PFSK-1 (cell line): Measurements from ENCODE around the gene TMEM126B.

Experiments
- FOXP2 ChIP-seq: optimal IDR thresholded peaks from 2 replicates; pipeline ENCODE3; 2011; ENCODE audit warnings: borderline replicate concordance, control low read depth, inconsistent platforms; ENCODE audit not compliant: insufficient read depth; ENCODE audit errors: extremely low read length, extremely low read depth
- POLR2AphosphoS5 ChIP-seq: IDR thresholded peaks from 2 replicates; pipeline ENCODE4 v1.6.1; 2012; ENCODE audit warnings: low read depth, mild to moderate bottlenecking, control low read depth, low read length, moderate library complexity
- REST ChIP-seq, 2 experiments: IDR thresholded peaks; 2 replicates each; pipeline versions ENCODE4 v1.6.1 to v1.8.0; 2011 to 2012; ENCODE audit warnings: low read depth in 2 of 2, low read length in 2 of 2, control low read depth in 1 of 2, inconsistent platforms in 1 of 2, mild to moderate bottlenecking in 1 of 2, moderate library complexity in 1 of 2; ENCODE audit not compliant: insufficient read depth in 1 of 2
- SIN3A ChIP-seq: IDR thresholded peaks from 2 replicates; pipeline ENCODE4 v1.6.1; 2012; ENCODE audit warnings: mild to moderate bottlenecking, low read length, moderate library complexity, borderline replicate concordance; ENCODE audit not compliant: insufficient read depth
- TAF1 ChIP-seq: IDR thresholded peaks from 2 replicates; pipeline ENCODE4 v1.6.1; 2012; ENCODE audit warnings: low read length, control low read depth, borderline replicate concordance; ENCODE audit not compliant: insufficient read depth

TMEM126B gene

DNA sequence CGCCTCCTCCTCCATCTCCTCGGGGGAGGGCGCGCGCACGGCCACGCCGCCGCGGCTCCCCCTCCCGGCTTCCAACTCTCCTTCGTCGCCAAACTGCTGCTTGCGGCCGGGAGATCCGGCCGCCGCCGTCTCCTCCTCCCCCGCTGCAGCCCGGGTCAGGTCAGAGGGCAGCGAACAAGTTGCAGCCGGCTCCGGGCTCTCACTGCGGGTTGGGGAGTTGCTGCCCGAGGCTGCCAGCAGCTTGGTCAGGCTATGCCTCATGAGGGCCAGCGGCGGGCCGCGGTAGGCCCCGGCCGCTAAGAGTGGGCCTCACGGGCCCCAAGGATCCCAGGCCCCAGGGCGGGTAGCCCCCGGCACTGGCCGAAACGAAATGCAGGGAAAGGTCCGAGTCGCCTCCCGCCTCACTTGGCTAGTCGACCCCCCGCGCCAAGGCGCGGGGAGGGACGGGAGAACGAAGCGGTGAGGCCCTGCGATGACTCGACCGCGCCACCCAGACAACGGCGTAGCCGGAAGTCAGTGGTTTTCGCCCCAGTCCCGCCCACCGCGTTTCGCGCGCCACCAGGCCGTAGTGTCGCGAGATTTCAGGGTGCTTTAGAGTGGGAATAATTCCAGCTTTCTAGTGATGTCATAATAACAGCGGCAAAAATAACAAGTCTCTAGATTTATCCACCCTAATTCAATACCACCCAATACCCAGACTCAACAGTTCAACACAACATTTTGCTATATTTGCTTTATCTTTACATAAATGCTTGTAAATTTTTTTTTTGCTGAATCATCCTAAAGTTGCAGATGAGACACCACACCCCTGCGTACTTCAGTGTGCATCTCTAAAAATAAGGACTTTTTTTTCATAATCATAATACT is 36.5 kb downstream of the TMEM126B start, which contains the start of gene CREBZF:
Gene CREBZF (minus strand): TSS at position 515 of the 867 bp plus-strand sequence. CDS start 254 bp downstream, at position 261.
- peak; percentile 80 for TF ChIP-seq TAF1
- TF ChIP-seq REST (IDR thresholded peaks at IDR 0.05; ENCODE audit: insufficient read depth in 1 of 2, low read depth in 2 of 2, low read length in 2 of 2): no peak
- TF ChIP-seq FOXP2: peak; percentile 60
- TF ChIP-seq SIN3A: peak; percentile 74; the same call in 1 of the 2 replicates
- peak; percentile 98 for TF ChIP-seq POLR2AphosphoS5

DNA sequence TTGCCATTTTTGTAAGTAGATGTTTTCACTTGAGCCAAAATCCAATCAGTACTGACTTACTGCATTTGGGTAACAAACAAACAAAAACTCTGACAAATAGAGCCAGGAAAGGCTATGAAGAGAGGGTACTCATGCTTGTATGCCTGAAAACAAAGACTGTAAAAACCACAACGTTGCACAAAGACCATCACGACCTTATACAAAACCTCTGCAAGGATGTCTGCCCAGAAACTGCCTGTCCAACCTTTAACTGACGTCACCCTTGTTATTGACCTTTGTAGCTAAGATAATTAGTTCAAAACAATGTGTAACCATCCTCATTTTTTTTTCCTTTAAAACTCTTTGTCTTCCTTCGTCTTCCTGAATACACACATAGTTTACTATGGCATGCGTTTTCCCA is 37.3 kb downstream of the TMEM126B start:
- no peak for TF ChIP-seq FOXP2
- no peak for TF ChIP-seq REST (IDR thresholded peaks at IDR 0.05; ENCODE audit: insufficient read depth in 1 of 2, low read depth in 2 of 2, low read length in 2 of 2)
- no peak for TF ChIP-seq SIN3A
- no peak for TF ChIP-seq TAF1
- no peak for TF ChIP-seq POLR2AphosphoS5

GRCh38 chr11:85666687-85667086 is 38.3 kb downstream of the TMEM126B start:
- TF ChIP-seq POLR2AphosphoS5 (no peak), TAF1 (no peak), REST (IDR thresholded peaks at IDR 0.05; ENCODE audit: insufficient read depth in 1 of 2, low read depth in 2 of 2, low read length in 2 of 2) (no peak), SIN3A (no peak), FOXP2 (no peak)

- TF ChIP-seq REST (IDR thresholded peaks at IDR 0.05; ENCODE audit: insufficient read depth in 1 of 2, low read depth in 2 of 2, low read length in 2 of 2) (no peak), FOXP2 (no peak), SIN3A (no peak), TAF1 (no peak)
Measured at GRCh38 chr11:85668157-85668556, 39.8 kb downstream of the TMEM126B start.
